ENCODE data around the gene MYL1. TPM values are rescaled to one million over a fixed set of nuclear protein-coding genes. Genes with fewer than 3 reads are reported as not detected.

MYL1 gene
- total RNA-seq, 1 donor from 2014 or later = not detected

GRCh38 chr2:210268281-210268680 lies 46.7 kb downstream of the MYL1 start:
- DNase-seq (ENCODE audit: low spot score) = no peak

- no peak for DNase-seq (ENCODE audit: low spot score)
Observed at GRCh38 chr2:210267698-210268097, 47.3 kb downstream of the MYL1 start.

- no peak for DNase-seq (ENCODE audit: low spot score)
Observed at GRCh38 chr2:210264282-210264681, 50.7 kb downstream of the MYL1 start.

- DNase-seq (ENCODE audit: low spot score) = no peak
Observed at GRCh38 chr2:210263841-210264240, 51.1 kb downstream of the MYL1 start.

- no peak for DNase-seq (ENCODE audit: low spot score)
Observed at GRCh38 chr2:210262036-210262435, 52.9 kb downstream of the MYL1 start.

- DNase-seq (ENCODE audit: low spot score) = no peak
Observed at GRCh38 chr2:210259687-210260086, 55.3 kb downstream of the MYL1 start.

GRCh38 chr2:210252699-210253606 lies 62.0 kb downstream of the MYL1 start:
- DNase-seq (ENCODE audit: low spot score) = no peak

GRCh38 chr2:210250622-210251021 lies 64.4 kb downstream of the MYL1 start:
- no peak for DNase-seq (ENCODE audit: low spot score)

Other genes starting within 250 kb of the MYL1 start
- 14.6 TPM for gene KANSL1L, start 143.8 kb downstream of the MYL1 start, total RNA-seq
- gene ACADL, start 89.7 kb downstream of the MYL1 start, total RNA-seq = 10.9 TPM
- gene LANCL1, start 161.6 kb upstream of the MYL1 start, total RNA-seq = 32.8 TPM
- gene CPS1, start 241.4 kb upstream of the MYL1 start, total RNA-seq = 3.8 TPM

Data from mesenteric fat pad (tissue), 1 donor.